GDM1 (cell line): ENCODE measurements around the gene MLH1.

Experiments used
- DNase-seq: peaks from one replicate; lab custom pipeline; 2025; lab: John Stamatoyannopoulos, UW

The MLH1 gene

DNA sequence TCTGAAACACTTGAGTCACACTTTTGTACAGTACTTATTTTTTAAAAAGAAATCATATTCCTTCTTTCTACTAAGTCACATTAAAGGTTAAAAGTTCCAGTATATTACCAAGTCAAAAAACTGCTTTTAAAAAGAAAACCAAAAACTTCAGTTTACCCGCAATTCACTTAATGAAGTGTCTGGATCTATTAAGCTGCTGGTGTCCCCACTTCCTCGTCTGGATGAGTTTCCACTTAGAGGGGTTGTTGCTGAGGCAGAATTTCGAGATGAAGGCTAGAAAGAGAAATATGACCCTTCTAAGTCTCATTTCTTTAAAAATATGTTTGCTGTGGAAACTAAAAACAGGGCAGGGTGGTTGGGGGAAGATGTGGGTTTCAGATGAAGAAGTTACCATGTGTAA, 101.3 kb downstream of the MLH1 start:
- DNase-seq: no peak

DNA sequence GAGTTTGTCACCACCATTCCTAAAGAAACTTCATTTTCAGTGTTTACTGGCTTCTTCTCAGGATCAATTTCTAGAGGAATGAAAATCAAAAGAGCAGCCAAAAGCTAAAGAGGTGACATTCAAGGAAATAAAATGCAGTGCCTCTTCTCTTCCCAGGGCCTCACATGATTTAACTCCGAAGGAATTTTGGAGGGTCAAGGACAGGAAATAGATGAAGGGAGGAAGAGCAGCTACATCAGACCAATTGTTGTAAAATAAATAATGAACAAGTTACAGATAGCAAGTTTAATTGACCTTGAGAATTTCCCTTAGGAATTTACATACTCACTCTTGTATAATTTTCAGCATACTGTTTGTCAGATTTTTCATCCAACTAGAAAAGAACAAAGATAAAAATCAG, 103.0 kb downstream of the MLH1 start:
- no peak for DNase-seq

DNA sequence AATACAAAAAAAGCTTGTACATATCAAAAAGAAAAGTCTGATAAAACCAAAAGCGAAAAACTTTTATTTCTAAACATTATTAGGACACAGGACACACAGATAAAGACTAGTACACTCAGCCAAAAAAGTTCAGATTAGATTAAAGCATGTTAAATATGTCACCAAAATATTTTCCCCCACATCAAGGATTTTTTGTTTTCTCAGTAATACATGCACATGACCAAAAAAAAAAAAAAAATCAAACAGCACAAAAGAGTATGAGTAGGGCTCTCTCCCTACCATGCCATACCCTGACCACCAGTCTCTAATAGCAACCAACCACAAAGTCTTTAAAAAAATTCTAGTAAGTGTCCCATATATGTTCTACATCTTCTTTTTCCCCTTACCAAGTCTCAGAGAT, 103.7 kb downstream of the MLH1 start:
- DNase-seq: no peak

DNA sequence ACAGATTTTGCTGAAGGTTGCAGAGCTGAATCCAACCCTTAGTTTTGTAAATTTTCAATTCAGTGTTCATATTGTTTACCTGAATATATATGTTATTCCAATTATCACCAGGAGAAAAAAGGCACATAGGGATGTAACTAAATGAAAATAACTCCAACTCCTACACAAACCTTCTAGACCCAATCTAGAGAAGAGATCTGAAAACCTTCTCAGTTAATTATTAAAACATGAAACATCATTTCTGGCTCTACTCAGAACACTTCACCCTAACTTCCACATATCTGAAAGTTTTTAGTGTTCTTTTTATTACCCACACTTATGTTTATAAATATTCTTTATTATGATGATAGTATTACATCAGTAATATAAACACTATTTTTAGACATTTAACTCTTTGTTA, 104.5 kb downstream of the MLH1 start:
- DNase-seq: no peak

DNA sequence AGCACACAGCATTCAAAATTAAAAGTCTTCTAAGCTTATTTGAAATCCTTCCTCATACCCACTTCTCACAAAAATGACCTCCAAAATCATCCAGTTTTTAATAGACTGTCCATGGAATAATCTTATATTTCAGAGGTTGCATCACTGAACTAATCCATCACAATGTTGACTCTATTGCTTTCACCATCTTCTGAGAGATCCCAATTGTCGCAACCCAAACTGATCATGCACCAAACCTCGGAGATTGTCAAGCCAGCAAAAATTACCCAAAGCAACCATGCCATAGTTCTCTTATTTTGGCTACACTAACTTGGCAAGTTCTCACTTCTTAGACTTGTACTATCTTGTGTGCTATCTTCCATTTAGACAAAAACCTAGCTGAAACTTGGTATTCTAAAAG, 105.6 kb downstream of the MLH1 start:
- DNase-seq: no peak

DNA sequence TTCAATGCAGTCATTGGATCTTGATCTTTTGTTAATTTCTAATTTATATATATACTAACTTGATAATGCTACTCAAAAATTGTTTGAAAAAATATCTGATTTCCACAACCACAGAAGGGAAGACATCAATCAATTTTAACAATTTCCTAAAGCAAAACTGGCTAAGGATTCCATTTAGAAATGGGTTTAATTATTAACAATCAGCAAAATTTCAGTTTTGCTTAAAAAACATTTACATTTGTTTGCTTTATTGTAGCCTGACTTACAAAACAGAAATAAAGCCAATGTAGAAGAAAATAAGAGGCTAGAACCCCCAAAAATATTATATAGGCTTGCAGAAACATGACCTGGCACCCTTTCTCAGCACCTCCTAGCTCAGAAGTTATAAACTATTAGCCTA, 106.2 kb downstream of the MLH1 start:
- DNase-seq: no peak

DNA sequence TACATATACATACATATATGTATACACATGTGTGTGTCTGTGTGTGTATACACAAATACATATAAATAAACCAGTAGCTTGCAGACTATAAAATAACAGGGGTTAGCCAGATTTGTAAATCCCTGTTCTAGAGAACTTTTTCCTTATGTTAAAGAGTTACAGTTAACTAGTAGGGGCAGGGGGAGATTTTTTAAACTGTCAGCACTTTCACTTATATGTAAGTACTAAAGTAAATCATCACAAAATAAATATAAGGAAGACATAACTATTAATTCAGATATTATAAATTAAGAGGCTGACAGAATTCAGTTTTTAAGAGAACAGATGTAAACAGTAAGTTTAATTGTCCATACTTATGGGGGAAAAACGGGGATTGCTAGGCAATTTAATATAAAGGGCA, 107.1 kb downstream of the MLH1 start:
- no peak for DNase-seq
